ENCODE results near the gene CSNK1A1. TPM values are rescaled to one million over a fixed set of nuclear protein-coding genes. Genes with fewer than 3 reads are reported as not detected.

The CSNK1A1 gene
- total RNA-seq, 1 donor from 2014 or later: 189 TPM

DNA sequence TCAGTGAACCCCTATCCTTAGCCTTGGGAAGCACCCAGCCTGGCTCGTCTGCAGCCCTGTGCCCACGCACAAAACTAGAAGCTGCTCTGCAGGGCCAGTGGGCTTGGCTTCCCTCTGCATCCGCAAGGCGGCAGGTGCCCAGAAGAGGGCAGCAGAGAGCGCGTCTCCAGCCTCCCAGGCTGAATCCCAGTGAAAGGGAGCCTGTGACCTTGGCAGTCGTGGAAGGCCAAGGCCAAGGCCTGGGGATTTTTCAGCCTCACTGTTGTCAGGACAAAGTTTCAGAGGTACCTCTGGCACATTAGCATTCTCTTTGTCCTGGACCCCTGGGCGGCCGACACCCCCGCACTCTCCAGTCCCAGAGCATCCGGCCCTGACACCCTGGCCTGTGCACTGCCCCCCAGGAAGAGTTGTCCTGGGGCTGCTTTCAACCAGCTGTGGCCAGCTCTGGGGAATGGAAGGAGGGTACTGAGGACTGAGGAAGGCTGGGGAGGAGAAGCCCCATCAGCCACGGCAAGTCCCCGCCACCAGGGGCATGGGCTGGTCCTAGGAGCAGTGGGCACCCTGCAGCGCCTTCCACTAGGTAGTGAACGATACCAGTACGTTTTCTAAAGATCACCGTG, 108.6 kb downstream of the CSNK1A1 start:
- intact Hi-C loops (cut with micrococcal nuclease): loop anchor here (1.0 kb wide), 3 partner anchors 109 to 176 kb away; partner anchors contain the start of gene CSNK1A1

Other genes starting within 250 kb of the CSNK1A1 start
- gene GRPEL2, start 205.9 kb downstream of the CSNK1A1 start, total RNA-seq: 28.8 and 31.7 TPM in 2 replicates
- 28.8 and 31.3 TPM in 2 replicates for gene PCYOX1L, start 193.4 kb downstream of the CSNK1A1 start, total RNA-seq
- gene IL17B, start 172.1 kb downstream of the CSNK1A1 start, total RNA-seq: not detected in 2 replicates
- gene ARHGEF37, start 30.1 kb upstream of the CSNK1A1 start, total RNA-seq: 0.47 and 1.0 TPM in 2 replicates
- gene PPARGC1B, start 178.9 kb upstream of the CSNK1A1 start, total RNA-seq: 3.9 and 4.0 TPM in 2 replicates

Measured in T-helper 1 cell treated with Interleukin-12 subunit alpha and Interleukin-12 subunit beta and Interleukin-4 antibody, amounts not matched to agents 30 ng/mL and 1 ng/mL, for 36 hours (primary cell).